WTC11 (cell line): ENCODE results near the gene CLCN1.

ENCODE experiments used
- CTCF ChIP-seq: fragments of 200-600 bp; IDR thresholded peaks from 2 replicates; pipeline ENCODE4 v1.8.0; 2022; ENCODE audit warnings: antibody characterized with exemption
- HMGA2 ChIP-seq: fragments of 250-450 bp; sonication (Bioruptor Pico); IDR thresholded peaks from 2 replicates; pipeline ENCODE4 v1.4.0; 2021; ENCODE audit warnings: mild to moderate bottlenecking, moderate library complexity
- HMGXB4 ChIP-seq: sonication (generic); formaldehyde crosslinking; IDR thresholded peaks from 2 replicates; pipeline ENCODE4 v1.8.1; 2023; ENCODE audit warnings: mild to moderate bottlenecking, moderate library complexity, missing genetic modification reagents
- RELA ChIP-seq: sonication (generic); formaldehyde crosslinking; IDR thresholded peaks from 2 replicates; pipeline ENCODE4 v1.8.1; 2022; ENCODE audit warnings: missing genetic modification reagents, mild to moderate bottlenecking, borderline replicate concordance
- SMAD3 ChIP-seq: sonication (generic); formaldehyde crosslinking; IDR thresholded peaks from 2 replicates; pipeline ENCODE4 v1.8.0; 2022; ENCODE audit warnings: missing genetic modification reagents, mild to moderate bottlenecking, borderline replicate concordance

- TF ChIP-seq CTCF (no peak), HMGA2 (CRISPR knock-in tag) (no peak), RELA (CRISPR knock-in tag) (no peak), HMGXB4 (CRISPR knock-in tag) (no peak), SMAD3 (CRISPR knock-in tag) (no peak)
These were observed 32.5 kb upstream of the CLCN1 start for GRCh38 chr7:143283381-143283780.
